ENCODE data around the gene KASH5.

DNA sequence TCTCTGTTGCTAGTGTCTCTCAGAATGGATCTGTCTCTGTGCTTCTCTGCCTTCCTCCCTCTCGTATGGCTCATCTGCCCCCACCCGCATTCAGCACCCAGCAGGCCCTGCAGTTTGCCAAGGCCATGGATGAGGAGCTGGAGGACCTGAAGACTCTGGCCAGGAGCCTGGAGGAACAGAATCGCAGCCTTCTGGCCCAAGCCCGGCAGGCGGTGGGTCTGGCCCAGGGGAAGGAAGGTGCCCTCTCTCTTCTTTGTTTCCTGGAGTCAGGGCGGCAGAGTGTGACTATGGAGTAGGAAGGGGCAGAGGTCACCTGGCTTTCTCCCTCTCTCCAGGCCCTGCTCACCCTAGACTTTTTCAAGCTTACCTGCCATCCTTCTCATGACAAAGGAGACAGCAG is 10.9 kb downstream of the KASH5 start:
- TF ChIP-seq CTCF (IDR thresholded peaks at IDR 0.05) (no peak), POLR2A (IDR thresholded peaks at IDR 0.05) (no peak)
